IMR-90 (cell line): ENCODE data around the gene ZNF862. TPM values are rescaled to one million over a fixed set of nuclear protein-coding genes. Genes with fewer than 3 reads are reported as not detected.

ENCODE experiments used
- ATAC-seq: fragments of 200-7000 bp; cut with Tn5 transposase; 2 replicates; pipeline ENCODE4 v1.9.1; 2020; ENCODE audit warnings: low read depth, mild to moderate bottlenecking, moderate library complexity
- BruUV-seq: library from RNA; stranded (reverse); fragments of 400-500 nt; replicated peaks from 2 replicates; lab custom pipeline; 2021; lab: Mats Ljungman, UMichigan
- CTCF ChIA-PET: fragments of 300-600 bp; formaldehyde crosslinking; extraction: SDS; loops from one replicate; lab custom pipeline; 2021; ENCODE audit warnings: antibody characterized with exemption; lab: Yijun Ruan, JAX
- POLR2A ChIA-PET: fragments of 300-600 bp; sonication (Branson Sonifier 250); formaldehyde crosslinking; loops from one replicate; lab custom pipeline; 2022; ENCODE audit warnings: antibody characterized with exemption; ENCODE audit not compliant: unreplicated experiment; lab: Charles Lee
- DNase-seq: peaks from one replicate; pipeline ENCODE4 v3.0.0; 2013
- H2AFZ ChIP-seq: replicated peaks from 2 replicates; pipeline ENCODE3; 2013; ENCODE audit warnings: low read length, mild to moderate bottlenecking; ENCODE audit not compliant: poor library complexity
- H2AK5ac ChIP-seq: 2 replicates; pipeline ENCODE4 v1.6.1; 2013; ENCODE audit warnings: low read depth, low read length, inconsistent platforms
- H2AK9ac ChIP-seq: replicated peaks from 2 replicates; pipeline ENCODE3; 2013; ENCODE audit warnings: mild to moderate bottlenecking, low read depth, low read length, moderate library complexity; ENCODE audit not compliant: poor library complexity
- H2BK120ac ChIP-seq: 2 replicates; pipeline ENCODE4 v1.6.1; 2013; ENCODE audit warnings: low read depth, low read length, inconsistent platforms
- H2BK15ac ChIP-seq: 3 replicates; pipeline ENCODE4 v1.6.1; 2013; ENCODE audit warnings: low read depth, low read length, inconsistent platforms
- H2BK20ac ChIP-seq: 2 replicates; pipeline ENCODE4 v1.6.1; 2013; ENCODE audit warnings: low read depth, mild to moderate bottlenecking, inconsistent platforms, low read length, moderate library complexity
- H2BK5ac ChIP-seq: 2 replicates; pipeline ENCODE4 v1.6.1; 2013; ENCODE audit warnings: mild to moderate bottlenecking, low read depth, low read length, inconsistent platforms; ENCODE audit not compliant: poor library complexity, severe bottlenecking
- H3K14ac ChIP-seq: replicated peaks from 2 replicates; pipeline ENCODE4 v1.6.1; 2013; ENCODE audit warnings: low read depth, low read length, inconsistent platforms
- H3K18ac ChIP-seq: 2 replicates; pipeline ENCODE4 v1.6.1; 2013; ENCODE audit warnings: low read depth, low read length, control low read depth
- H3K23ac ChIP-seq: 2 replicates; pipeline ENCODE4 v1.6.1; 2013; ENCODE audit warnings: low read depth, low read length, inconsistent platforms
- H3K27ac ChIP-seq: 2 replicates; pipeline ENCODE4 v1.5.1; 2013; ENCODE audit warnings: mild to moderate bottlenecking, control low read depth, low read length; ENCODE audit not compliant: insufficient read depth
- H3K27me3 ChIP-seq: 2 replicates; pipeline ENCODE4 v1.6.1; 2013; ENCODE audit warnings: low read length; ENCODE audit not compliant: control insufficient read depth, insufficient read depth
- H3K36me3 ChIP-seq: 2 replicates; pipeline ENCODE4 v1.6.1; 2013; ENCODE audit warnings: low read length, mixed read lengths; ENCODE audit not compliant: control insufficient read depth, insufficient read depth
- H3K4ac ChIP-seq: 2 replicates; pipeline ENCODE4 v1.6.1; 2013; ENCODE audit warnings: low read depth, low read length, inconsistent platforms
- H3K4me1 ChIP-seq: 2 replicates; pipeline ENCODE4 v1.6.1; 2013; ENCODE audit warnings: low read length, mixed read lengths; ENCODE audit not compliant: control insufficient read depth, insufficient read depth
- H3K4me2 ChIP-seq: 2 replicates; pipeline ENCODE4 v1.6.1; 2013; ENCODE audit warnings: low read depth, mild to moderate bottlenecking, control low read depth, low read length, moderate library complexity
- H3K4me3 ChIP-seq: 2 replicates; pipeline ENCODE4 v1.5.1; 2013; ENCODE audit warnings: low read depth, mild to moderate bottlenecking, control low read depth, low read length, moderate library complexity; ENCODE audit not compliant: insufficient read depth
- H3K56ac ChIP-seq: 2 replicates; pipeline ENCODE4 v1.6.1; 2013; ENCODE audit warnings: low read length, inconsistent platforms; ENCODE audit not compliant: insufficient read depth; ENCODE audit errors: extremely low read depth
- H3K79me1 ChIP-seq, 2 experiments: 2 replicates each; pipeline ENCODE4 v1.6.1; 2013; ENCODE audit warnings: low read length in 2 of 2, inconsistent platforms in 1 of 2, low read depth in 1 of 2
- H3K9ac ChIP-seq: 2 replicates; pipeline ENCODE4 v1.6.1; 2013; ENCODE audit warnings: low read depth, low read length, control low read depth
- H3K9me1 ChIP-seq: 2 replicates; pipeline ENCODE4 v1.6.1; 2013; ENCODE audit warnings: low read length, inconsistent platforms; ENCODE audit not compliant: insufficient read depth
- H3K9me3 ChIP-seq: 2 replicates; pipeline ENCODE4 v1.6.1; 2013; ENCODE audit warnings: low read length; ENCODE audit not compliant: control insufficient read depth, insufficient read depth
- H4K20me1 ChIP-seq: 2 replicates; pipeline ENCODE4 v1.6.1; 2013; ENCODE audit warnings: low read length, inconsistent platforms; ENCODE audit not compliant: insufficient read depth
- H4K5ac ChIP-seq: 2 replicates; pipeline ENCODE4 v1.6.1; 2013; ENCODE audit warnings: mild to moderate bottlenecking, low read depth, low read length, control low read depth
- H4K8ac ChIP-seq, 2 experiments: 2 replicates each; pipeline ENCODE4 v1.6.1; 2013; ENCODE audit warnings: low read depth in 2 of 2, low read length in 2 of 2, control low read depth in 1 of 2, inconsistent platforms in 1 of 2
- H4K91ac ChIP-seq: 2 replicates; pipeline ENCODE4 v1.6.1; 2013; ENCODE audit warnings: low read depth, low read length, inconsistent platforms; ENCODE audit not compliant: insufficient read depth
- BHLHE40 ChIP-seq: fragments of 150-350 bp; IDR thresholded peaks from 2 replicates; pipeline ENCODE4 v1.6.1; 2016; ENCODE audit warnings: mild to moderate bottlenecking, low read depth, low read length
- CEBPB ChIP-seq: IDR thresholded peaks from 2 replicates; pipeline ENCODE4 v1.6.1; 2012; ENCODE audit warnings: low read depth, low read length, improper control_type of control experiment
- CTCF ChIP-seq: conservative IDR thresholded peaks from 2 replicates; pipeline ENCODE4 v1.5.1; 2012; ENCODE audit warnings: mild to moderate bottlenecking, low read depth, low read length, improper control_type of control experiment
- FOS ChIP-seq: fragments of 150-350 bp; IDR thresholded peaks from 2 replicates; pipeline ENCODE4 v1.6.1; 2016; ENCODE audit warnings: low read depth, low read length
- MAFK ChIP-seq: IDR thresholded peaks from 2 replicates; pipeline ENCODE4 v1.6.1; 2012; ENCODE audit warnings: low read depth, low read length, improper control_type of control experiment
- MAZ ChIP-seq: IDR thresholded peaks from 2 replicates; pipeline ENCODE4 v1.6.1; 2012; ENCODE audit warnings: low read depth, mild to moderate bottlenecking, low read length, improper control_type of control experiment, moderate library complexity, borderline replicate concordance
- MXI1 ChIP-seq: IDR thresholded peaks from 2 replicates; pipeline ENCODE4 v1.6.1; 2012; ENCODE audit warnings: low read depth, mild to moderate bottlenecking, low read length, moderate library complexity, borderline replicate concordance
- POLR2A ChIP-seq: IDR thresholded peaks from 2 replicates; pipeline ENCODE4 v1.6.1; 2012; ENCODE audit warnings: mild to moderate bottlenecking, low read depth, low read length
- RAD21 ChIP-seq: IDR thresholded peaks from 2 replicates; pipeline ENCODE4 v1.6.1; 2012; ENCODE audit warnings: low read length, improper control_type of control experiment
- RCOR1 ChIP-seq: IDR thresholded peaks from 2 replicates; pipeline ENCODE4 v1.6.1; 2012; ENCODE audit warnings: mild to moderate bottlenecking, low read length, improper control_type of control experiment; ENCODE audit not compliant: insufficient replicate concordance
- RFX5 ChIP-seq: IDR thresholded peaks from 2 replicates; pipeline ENCODE4 v1.8.0; 2012; ENCODE audit warnings: low read depth, mild to moderate bottlenecking, low read length, moderate library complexity
- SMC3 ChIP-seq: fragments of 150-350 bp; IDR thresholded peaks from 2 replicates; pipeline ENCODE4 v1.6.1; 2016; ENCODE audit warnings: low read depth, mild to moderate bottlenecking, antibody characterized with exemption, low read length, moderate library complexity
- USF2 ChIP-seq: fragments of 150-350 bp; IDR thresholded peaks from 2 replicates; pipeline ENCODE4 v1.6.1; 2017; ENCODE audit warnings: mild to moderate bottlenecking, antibody characterized with exemption, low read length, low read depth
- WGBS, 2 experiments: methylation state at CpG; one replicate each; pipeline versions ENCODE4 v1.1.5 to v1.1.7; 2013; ENCODE audit warnings: missing lambda C conversion rate in 2 of 2; ENCODE audit not compliant: insufficient read length in 1 of 2; ENCODE audit errors: extremely low coverage in 2 of 2; 5-methylcytosine and 5-hydroxymethylcytosine counted together
- dilution Hi-C: fragments of 300-500 bp; cut with HindIII; formaldehyde crosslinking; loops from one replicate; pipeline ENCODE4 v1.14.3; 2018; ENCODE audit warnings: low sequenced_read_pairs; ENCODE audit not compliant: unreplicated experiment
- in situ Hi-C: fragments of 300-500 bp; cut with MboI; formaldehyde crosslinking; loops from 3 replicates; pipeline ENCODE4 v1.14.3; 2019; ENCODE audit warnings: low sequenced_read_pairs, inconsistent platforms, mixed read lengths
- intact Hi-C: fragments of 100-400 bp; cut with micrococcal nuclease; formaldehyde crosslinking; loops from 2 replicates; pipeline ENCODE4 v1.10.0; 2022
- polyA plus RNA-seq, 3 experiments: library from polyadenylated mRNA; depleted of rRNA; stranded (reverse); fragments of >200 nt; gene quantifications; 2 replicates each; pipeline ENCODE4 v1.2.3, GENCODE V29; 2012; ENCODE audit warnings: low replicate concordance in 1 of 3
- total RNA-seq: library from RNA; depleted of rRNA; stranded (reverse); fragments of >200 nt; gene quantifications from 2 replicates; pipeline ENCODE4 v1.2.3, GENCODE V29; 2012
- TF ChIP-seq, protein P1 (sequence below): fragments of 150-350 bp; IDR thresholded peaks from 2 replicates; pipeline ENCODE4 v1.6.1; 2016; ENCODE audit warnings: low read depth, mild to moderate bottlenecking, low read length, moderate library complexity, borderline replicate concordance

ZNF862 gene
- total and polyA plus RNA-seq, 2 of the 4 experiments (the other 2 are of a cell fraction): 5.9 to 10.8 TPM

DNA sequence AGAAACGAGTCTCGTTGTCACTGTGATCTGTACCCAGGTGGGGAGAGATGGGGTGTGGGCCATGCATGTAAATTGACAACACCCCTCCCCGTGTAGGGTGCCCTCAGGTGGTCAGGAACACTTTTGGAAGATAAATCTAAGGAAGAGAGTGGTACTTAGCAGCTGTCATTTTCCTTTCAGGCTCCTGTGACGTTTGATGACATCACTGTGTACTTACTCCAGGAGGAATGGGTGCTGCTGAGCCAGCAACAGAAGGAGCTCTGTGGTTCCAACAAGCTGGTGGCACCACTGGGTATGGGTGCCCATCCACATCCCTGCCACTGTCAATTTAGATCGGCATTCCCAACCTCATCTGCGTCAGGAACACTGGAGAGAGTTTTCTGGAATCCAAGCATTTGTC is 6.3 kb downstream of the ZNF862 start:
- Histone ChIP-seq H3K23ac (no peak overlapping the region), H4K8ac (no peak overlapping the region), H4K5ac (no peak overlapping the region), H2BK5ac (no peak overlapping the region), H2BK20ac (no peak overlapping the region), H3K9ac (no peak overlapping the region), H3K4me1 (0 out of 2 replicates have a peak, but pooled peaks cover 2% of the 10 kb centered on the region), H2AK9ac (no peak overlapping the region), H3K18ac (no peak overlapping the region), H3K9me3 (no peaks in the 10 kb centered on the region), H3K9me1 (no peaks in the 10 kb centered on the region; the same call in 1 of the 2 replicates), H3K14ac (no peak overlapping the region), H2BK120ac (no peak overlapping the region), H3K4me3 (no peak overlapping the region), H4K20me1 (no peaks in the 10 kb centered on the region; the same call in 1 of the 2 replicates), H2AFZ (no peak overlapping the region), H4K91ac (no peak overlapping the region), H2BK15ac (no peak overlapping the region), H3K27ac (no peak overlapping the region), H3K4me2 (no peak overlapping the region), H3K27me3 (no peaks in the 10 kb centered on the region), H3K79me1 (peaks cover 5 to 12% of the 10 kb centered on the region in 2 experiments; a peak in 3 of 4 replicates), H3K4ac (no peak overlapping the region), H2AK5ac (no peak overlapping the region), H3K36me3 (peaks cover 9% of the 10 kb centered on the region), H3K56ac (no peak overlapping the region)
- in situ Hi-C loops (no loop called here), dilution Hi-C loops (no loop called here), intact Hi-C loops (no loop called here)
- BruUV-seq: no TSS peak
- DNase-seq (no peak), ATAC-seq (no peak)
- ChIA-PET POLR2A (no interaction called here), CTCF (no interaction called here)
- TF ChIP-seq CEBPB: no peak
- no peak for TF ChIP-seq SMC3
- TF ChIP-seq, protein P1, sequence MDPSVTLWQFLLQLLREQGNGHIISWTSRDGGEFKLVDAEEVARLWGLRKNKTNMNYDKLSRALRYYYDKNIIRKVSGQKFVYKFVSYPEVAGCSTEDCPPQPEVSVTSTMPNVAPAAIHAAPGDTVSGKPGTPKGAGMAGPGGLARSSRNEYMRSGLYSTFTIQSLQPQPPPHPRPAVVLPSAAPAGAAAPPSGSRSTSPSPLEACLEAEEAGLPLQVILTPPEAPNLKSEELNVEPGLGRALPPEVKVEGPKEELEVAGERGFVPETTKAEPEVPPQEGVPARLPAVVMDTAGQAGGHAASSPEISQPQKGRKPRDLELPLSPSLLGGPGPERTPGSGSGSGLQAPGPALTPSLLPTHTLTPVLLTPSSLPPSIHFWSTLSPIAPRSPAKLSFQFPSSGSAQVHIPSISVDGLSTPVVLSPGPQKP: no peak
- TF ChIP-seq MAFK: no peak
- TF ChIP-seq RFX5: no peak
- no peak for TF ChIP-seq CTCF
- no peak for TF ChIP-seq BHLHE40
- no peak for TF ChIP-seq USF2
- TF ChIP-seq MXI1: no peak
- no peak for TF ChIP-seq MAZ
- TF ChIP-seq RCOR1: no peak
- TF ChIP-seq RAD21: no peak
- TF ChIP-seq FOS: no peak
- TF ChIP-seq POLR2A: no peak
- 83% methylated on average over 2 of the region's 6 CpGs; no CpG with 5 or more reads in 1 of the 2 experiments for WGBS, 2 experiments
